Measurements from ENCODE around the gene DNAJC1. TPM values are rescaled to one million over a fixed set of nuclear protein-coding genes. Genes with fewer than 3 reads are reported as not detected.

The DNAJC1 gene
- total and polyA plus RNA-seq, 3 donors from 2014 or later, result 16.7 to 59.6 (median 59.0) TPM

GRCh38 chr10:21993360-21994001, 10.0 kb downstream of the DNAJC1 start:
- intact Hi-C loops (cut with DNase I; ENCODE audit: low total_unique reads), result no loop called here
- Histone ChIP-seq H3K4me3 (no peak overlapping the region), H3K9me3 (no peaks in the 10 kb centered on the region), H3K27me3 (no peaks in the 10 kb centered on the region), H3K36me3 (ENCODE audit: low read depth, missing control alignments) (no peaks in the 10 kb centered on the region), H3K4me1 (no peaks in the 10 kb centered on the region), H3K27ac (no peak overlapping the region)
- no peak for DNase-seq
- WGBS, 2 donors, result 72 to 79% methylated on average over 7 of the region's 7 CpGs
- TF ChIP-seq POLR2A (IDR thresholded peaks at IDR 0.05) (no peak), CTCF (IDR thresholded peaks at IDR 0.05) (peak; percentile 13 to 56 (median 16))

GRCh38 chr10:21991785-21992184, 11.7 kb downstream of the DNAJC1 start:
- H3K9me3 ChIP-seq, result no peaks in the 10 kb centered on the region
- TF ChIP-seq CTCF (IDR thresholded peaks at IDR 0.05) (no peak), POLR2A (IDR thresholded peaks at IDR 0.05) (no peak)
- no peaks in the 10 kb centered on the region for H3K4me1 ChIP-seq
- intact Hi-C loops (cut with DNase I; ENCODE audit: low total_unique reads), result no loop called here
- no peak overlapping the region for H3K27ac ChIP-seq
- WGBS, 2 donors, result 92 to 96% methylated on average over 8 of the region's 8 CpGs
- H3K27me3 ChIP-seq, result no peaks in the 10 kb centered on the region
- no peaks in the 10 kb centered on the region for H3K36me3 ChIP-seq (ENCODE audit: low read depth, missing control alignments)
- no peak for DNase-seq
- no peak overlapping the region for H3K4me3 ChIP-seq

- Histone ChIP-seq H3K4me3 (no peak overlapping the region), H3K27me3 (no peaks in the 10 kb centered on the region), H3K9me3 (no peaks in the 10 kb centered on the region), H3K4me1 (no peaks in the 10 kb centered on the region), H3K27ac (no peak overlapping the region), H3K36me3 (ENCODE audit: low read depth, missing control alignments) (no peaks in the 10 kb centered on the region)
- TF ChIP-seq POLR2A (IDR thresholded peaks at IDR 0.05), result no peak
- no peak for TF ChIP-seq CTCF (IDR thresholded peaks at IDR 0.05)
- DNase-seq, result no peak
- 60 to 72% methylated on average over 1 of the region's 1 CpG for WGBS, 2 donors
- intact Hi-C loops (cut with DNase I; ENCODE audit: low total_unique reads), result no loop called here
Measured at GRCh38 chr10:21990449-21990848, 13.1 kb downstream of the DNAJC1 start.

GRCh38 chr10:21989453-21990154, 13.9 kb downstream of the DNAJC1 start:
- TF ChIP-seq POLR2A (IDR thresholded peaks at IDR 0.05) (no peak), CTCF (IDR thresholded peaks at IDR 0.05) (peak in 1 of 3 experiments; percentile 32)
- Histone ChIP-seq H3K4me1 (no peaks in the 10 kb centered on the region), H3K27me3 (no peaks in the 10 kb centered on the region), H3K27ac (peak overlapping the region in 1 of 2 donors; percentile 12), H3K36me3 (ENCODE audit: low read depth, missing control alignments) (no peaks in the 10 kb centered on the region), H3K9me3 (no peaks in the 10 kb centered on the region), H3K4me3 (no peak overlapping the region)
- 44 to 52% methylated on average over 5 of the region's 5 CpGs for WGBS, 2 donors
- intact Hi-C loops (cut with DNase I; ENCODE audit: low total_unique reads), result no loop called here
- DNase-seq, result peak; percentile 69
